Inflammatory macrophage treated with lipopolysaccharide for 1 hour (primary cell): ENCODE results near the gene SPAG7.
A peak's percentile ranks its signal among the peaks of the same experiment; 100 is the strongest.
"Not testable (repeated sequence)": the region's sequence is repeated elsewhere in the genome, so short reads cannot be mapped to it uniquely, and the experiment has no call there.

Experiments
- DNase-seq, 2 donors: peaks; one replicate each; pipeline ENCODE4 v3.0.0-alpha.2; 2020 to 2022

Gene SPAG7

DNA sequence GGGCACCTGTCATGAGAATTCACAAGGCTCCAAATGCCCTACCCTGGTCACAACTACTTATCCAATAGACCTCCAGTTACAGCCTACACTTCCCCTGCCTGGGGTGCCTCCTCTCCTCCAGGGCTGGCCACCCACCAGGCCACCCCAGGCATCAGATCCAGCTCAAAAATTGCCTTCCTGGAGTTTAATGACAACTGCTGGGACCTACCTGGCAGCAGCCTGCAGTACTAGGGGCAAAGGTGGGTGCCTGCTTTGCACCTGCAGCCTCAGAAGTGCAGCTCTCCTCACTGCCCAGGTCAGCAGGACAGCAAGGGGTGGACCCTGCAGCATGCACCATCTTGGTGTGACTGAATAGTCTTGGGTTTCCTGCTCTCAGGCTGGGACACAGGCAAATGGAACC lies 32.0 kb downstream of the SPAG7 start:
- DNase-seq: no peak

DNA sequence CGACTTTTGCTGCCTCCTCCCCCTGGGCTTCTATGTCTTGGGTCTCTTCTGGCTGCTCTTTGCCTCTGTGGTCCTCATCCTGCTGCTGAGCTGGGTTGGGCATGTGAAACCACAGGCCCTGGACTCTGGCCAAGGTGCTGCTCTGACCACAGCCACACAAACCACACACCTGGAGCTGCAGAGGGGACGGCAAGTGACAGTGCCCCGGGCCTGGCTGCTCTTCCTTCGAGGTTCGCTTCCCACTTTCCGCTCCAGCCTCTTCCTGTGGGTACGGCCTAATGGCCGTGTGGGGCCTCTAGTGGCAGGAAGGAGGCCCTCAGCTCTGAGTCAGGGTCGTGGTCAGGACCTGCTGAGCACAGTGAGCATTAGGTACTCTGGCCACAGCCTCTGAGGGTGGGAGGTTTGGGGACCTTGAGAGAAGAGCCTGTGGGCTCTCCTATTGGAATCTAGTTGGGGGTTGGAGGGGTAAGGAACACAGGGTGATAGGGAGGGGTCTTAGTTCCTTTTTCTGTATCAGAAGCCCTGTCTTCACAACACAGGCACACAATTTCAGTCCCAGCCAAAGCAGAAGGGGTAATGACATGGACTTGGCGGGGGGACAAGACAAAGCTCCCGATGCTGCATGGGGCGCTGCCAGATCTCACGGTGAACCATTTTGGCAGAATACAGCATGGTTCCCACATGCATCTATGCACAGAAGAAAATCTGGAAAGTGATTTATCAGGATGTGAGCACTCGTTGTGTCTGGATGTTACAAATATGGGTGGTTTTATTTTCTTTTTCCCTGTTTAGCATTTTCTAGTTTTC lies 33.2 kb downstream of the SPAG7 start:
- DNase-seq: peak in 1 of 2 donors; percentile 40

DNA sequence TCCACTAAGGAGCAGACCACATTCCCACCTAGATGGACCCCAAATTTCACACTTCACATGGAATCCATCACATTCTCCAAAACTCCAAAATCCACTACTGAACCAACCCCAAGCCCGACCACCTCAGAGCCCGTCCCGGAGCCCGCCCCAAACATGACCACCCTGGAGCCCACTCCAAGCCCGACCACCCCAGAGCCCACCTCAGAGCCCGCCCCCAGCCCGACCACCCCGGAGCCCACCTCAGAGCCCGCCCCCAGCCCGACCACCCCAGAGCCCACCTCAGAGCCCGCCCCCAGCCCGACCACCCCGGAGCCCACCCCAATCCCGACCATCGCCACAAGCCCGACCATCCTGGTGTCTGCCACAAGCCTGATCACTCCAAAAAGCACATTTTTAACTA lies 34.0 kb downstream of the SPAG7 start:
- DNase-seq: no peak

DNA sequence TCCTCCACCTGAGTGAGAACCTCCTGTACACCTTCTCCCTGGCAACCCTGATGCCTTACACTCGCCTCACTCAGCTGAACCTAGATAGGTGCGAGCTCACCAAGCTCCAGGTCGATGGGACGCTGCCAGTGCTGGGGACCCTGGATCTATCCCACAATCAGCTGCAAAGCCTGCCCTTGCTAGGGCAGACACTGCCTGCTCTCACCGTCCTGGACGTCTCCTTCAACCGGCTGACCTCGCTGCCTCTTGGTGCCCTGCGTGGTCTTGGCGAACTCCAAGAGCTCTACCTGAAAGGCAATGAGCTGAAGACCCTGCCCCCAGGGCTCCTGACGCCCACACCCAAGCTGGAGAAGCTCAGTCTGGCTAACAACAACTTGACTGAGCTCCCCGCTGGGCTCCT lies 34.9 kb downstream of the SPAG7 start:
- DNase-seq: no peak

DNA sequence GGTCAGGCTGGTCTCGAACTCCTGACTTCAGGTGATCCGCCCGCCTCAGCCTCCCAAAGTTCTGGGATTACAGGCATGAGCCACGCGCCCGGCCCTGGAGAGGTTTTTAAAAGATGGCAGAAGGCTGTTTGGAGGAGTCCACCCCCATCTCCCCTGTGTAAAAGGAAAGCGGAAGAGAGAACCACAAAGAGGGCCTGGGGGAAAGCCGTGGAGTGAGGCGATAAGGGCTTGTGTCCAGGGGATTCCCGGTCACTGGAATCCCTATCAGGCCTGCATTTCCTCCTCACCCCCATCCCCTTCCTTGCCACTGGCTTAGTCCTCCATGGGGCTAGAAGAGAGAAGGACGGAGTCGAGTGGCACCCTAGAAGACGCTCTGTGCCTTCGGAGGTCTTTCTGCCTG lies 35.7 kb downstream of the SPAG7 start, which contains the start of gene GP1BA:
GP1BA (plus strand) TSS at position 315 of the 400 bp plus-strand sequence. CDS start 328 bp downstream, outside the sequence.
- DNase-seq: peak; percentile 50 to 80

DNA sequence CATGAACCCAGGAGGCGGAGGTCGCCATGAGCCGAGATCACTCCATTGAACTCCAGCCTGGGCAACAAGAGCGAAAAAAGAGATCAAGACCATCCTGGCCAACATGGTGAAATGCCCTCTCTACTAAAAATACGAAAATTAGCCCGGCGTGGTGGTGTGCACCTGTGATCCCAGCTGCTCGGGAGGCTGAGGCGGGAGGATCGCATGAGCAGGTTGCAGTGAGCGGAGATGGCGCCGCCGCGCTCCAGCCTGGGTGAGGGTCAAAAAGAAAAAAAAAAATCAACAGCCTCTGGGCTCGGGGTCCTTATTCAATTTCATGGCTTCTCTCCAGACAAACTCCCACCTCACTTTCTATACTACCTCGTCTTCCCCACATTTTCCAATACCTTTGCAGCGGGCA lies 38.7 kb downstream of the SPAG7 start:
- no peak for DNase-seq

DNA sequence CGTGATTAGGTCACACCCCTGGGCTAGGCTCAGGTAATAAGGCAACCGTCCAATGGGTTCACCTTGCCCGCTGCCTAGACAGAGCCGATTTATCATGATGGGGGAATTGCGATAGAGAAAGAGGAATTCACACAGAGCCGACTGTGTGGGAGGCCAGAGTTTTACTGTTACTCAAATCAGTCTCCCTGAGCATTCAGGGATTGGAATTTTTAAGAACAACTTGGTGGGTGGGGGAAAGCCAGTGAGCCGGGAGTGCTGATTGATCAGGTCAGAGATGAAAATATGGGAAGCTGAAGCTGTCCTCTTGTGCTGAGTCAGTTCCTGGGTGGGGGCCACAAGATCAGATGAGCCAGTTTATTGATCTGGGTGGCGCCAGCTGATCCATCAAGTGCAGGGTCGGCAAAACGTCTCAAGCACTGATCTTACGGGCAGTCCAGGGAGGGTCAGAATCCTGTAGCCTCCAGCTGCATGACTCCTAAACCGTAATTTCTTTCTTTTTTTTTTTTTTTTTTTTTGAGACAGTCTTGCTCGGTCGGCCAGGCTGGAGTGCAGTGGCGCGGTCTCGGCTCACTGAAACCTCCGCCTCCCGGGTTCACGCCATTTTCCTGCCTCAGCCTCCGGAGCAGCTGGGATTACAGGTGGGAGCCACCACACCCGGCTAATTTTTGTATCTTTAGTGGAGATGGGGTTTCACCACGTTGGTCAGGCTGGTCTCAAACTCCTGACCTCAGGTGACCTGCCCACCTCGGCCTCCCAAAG lies 40.9 kb downstream of the SPAG7 start:
- peak; percentile 89 for DNase-seq

DNA sequence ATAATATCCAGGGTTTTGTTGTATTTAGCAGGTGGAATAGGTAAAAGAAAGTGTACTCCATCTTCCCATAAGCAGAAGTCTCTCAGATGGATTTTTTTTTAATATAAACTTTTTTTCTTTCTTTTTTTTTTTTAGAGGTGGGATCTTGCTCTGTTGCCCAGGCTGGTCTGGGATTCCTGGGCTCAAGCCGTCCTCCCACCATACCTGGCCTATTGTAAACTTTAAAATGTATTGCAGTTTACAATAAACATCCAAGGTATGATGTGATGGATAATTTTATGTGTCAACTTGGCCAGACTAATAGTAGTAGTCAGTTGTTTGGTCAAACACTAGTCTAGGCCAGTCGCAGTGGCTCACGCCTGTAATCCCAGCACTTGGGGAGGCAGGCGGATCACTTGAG lies 46.3 kb downstream of the SPAG7 start:
- no peak for DNase-seq

DNA sequence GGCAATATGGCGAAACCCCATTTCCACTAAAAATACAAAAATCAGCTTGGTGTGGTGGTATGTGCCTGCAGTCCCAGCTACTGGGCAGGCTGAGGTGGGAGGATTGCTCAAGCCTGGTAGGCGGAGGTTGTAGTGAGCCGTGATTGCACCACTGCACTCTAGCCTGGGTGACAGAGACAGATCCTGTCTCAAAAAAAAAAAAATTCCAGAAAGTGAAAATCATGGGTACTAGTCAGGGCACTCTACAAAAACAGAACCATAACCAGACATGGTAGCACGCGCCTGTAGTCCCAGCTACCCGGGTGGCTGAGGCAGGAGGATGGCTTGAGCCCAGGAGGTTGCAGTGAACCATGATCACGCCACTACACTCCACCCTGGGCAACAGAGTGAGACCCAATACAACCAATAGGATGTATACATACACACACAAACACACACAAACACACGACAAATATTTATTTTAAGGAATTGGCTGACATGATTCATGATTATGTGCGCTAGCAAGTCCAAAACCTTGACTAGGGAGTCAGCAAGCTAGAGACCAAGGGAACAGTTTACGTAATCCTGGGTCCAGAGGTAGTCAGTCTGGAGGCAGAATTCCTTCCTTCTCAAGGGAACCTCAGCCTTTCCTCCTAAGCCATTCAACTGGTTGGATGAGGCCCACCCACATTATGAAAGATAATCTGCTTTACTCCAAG lies 47.1 kb downstream of the SPAG7 start:
- peak; percentile 94 to 96 for DNase-seq

DNA sequence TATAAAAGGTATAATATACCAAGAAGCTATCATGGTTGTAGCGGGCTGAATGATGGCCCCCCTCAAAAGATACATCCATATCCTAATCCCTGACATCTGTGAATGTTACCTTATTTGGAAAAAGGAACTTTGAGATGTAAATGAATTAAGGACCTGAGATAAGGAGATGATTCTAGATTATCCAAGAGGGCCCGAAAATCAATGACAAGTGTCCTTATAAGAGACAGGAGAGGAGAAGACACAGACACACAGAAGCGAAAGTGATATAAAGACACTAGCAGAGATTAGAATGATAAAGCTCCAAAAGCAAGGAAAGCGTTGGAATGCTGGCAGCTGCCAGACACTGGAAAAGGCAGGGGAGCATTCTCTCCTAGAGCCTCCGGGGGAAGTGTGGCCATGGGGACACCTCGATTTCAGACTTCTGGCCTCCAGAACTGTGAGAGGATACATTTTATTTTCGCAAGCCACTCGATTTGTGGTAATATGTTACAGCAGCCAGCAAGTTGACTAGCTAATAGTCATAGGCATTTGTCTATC lies 48.0 kb downstream of the SPAG7 start:
- no peak for DNase-seq

DNA sequence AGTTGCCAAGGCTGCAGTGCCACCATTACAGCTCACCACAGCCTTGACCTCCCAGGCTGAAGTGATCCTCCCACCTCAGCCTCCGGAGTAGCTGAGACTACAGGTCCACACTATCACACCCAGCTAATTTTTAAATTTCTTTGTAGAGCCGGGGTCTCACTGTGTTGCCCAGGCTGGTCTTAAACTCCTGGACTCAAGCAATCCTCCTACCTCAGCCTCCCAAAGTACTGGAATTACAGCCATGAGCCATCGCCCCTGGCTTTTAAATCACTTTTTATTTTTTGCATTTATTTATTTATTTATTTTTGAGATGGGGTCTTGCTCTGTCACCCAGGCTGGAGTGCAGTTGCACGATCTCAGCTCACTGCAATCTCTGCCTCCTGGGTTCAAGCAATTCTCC lies 53.1 kb downstream of the SPAG7 start:
- DNase-seq: not testable (repeated sequence)

DNA sequence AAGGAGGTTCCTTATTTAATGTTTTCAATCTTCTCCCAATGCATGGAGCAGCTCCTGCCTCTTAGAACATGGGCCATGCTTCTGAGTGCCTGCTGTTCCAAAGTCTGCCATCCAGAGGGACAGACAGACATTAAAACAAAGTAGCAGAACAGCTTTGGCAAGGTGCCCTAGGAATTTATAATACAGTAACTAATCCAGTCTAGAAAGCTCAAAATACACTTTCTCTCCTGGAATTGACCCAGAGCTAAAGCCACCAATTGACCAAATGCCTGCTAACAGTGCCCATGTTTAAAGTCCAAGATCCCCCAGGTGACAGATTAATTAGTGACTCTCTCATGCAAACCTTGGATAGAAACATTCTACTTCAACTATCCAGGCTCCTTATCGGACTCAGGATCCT lies 53.6 kb downstream of the SPAG7 start:
- no peak for DNase-seq
